Fibroblast of mammary gland (primary cell): ENCODE results near the gene CCDC85C.

Experiments
- DNase-seq: peaks from one replicate; pipeline ENCODE4 v3.0.0-alpha.2; 2010; ENCODE audit warnings: low read depth
- H3K4me3 ChIP-seq: 2 replicates; pipeline ENCODE4 v1.5.1; 2011; ENCODE audit warnings: low read depth, mild to moderate bottlenecking, low read length, moderate library complexity; ENCODE audit not compliant: control insufficient read depth
- TF ChIP-seq, protein P1 (sequence below): conservative IDR thresholded peaks from 2 replicates; pipeline ENCODE4 v1.5.1; 2011; ENCODE audit warnings: low read depth, low read length, inconsistent platforms; ENCODE audit not compliant: control insufficient read depth, insufficient read depth

The CCDC85C gene

GRCh38 chr14:99561864-99562263 is 42.1 kb downstream of the CCDC85C start:
- TF ChIP-seq, protein P1, sequence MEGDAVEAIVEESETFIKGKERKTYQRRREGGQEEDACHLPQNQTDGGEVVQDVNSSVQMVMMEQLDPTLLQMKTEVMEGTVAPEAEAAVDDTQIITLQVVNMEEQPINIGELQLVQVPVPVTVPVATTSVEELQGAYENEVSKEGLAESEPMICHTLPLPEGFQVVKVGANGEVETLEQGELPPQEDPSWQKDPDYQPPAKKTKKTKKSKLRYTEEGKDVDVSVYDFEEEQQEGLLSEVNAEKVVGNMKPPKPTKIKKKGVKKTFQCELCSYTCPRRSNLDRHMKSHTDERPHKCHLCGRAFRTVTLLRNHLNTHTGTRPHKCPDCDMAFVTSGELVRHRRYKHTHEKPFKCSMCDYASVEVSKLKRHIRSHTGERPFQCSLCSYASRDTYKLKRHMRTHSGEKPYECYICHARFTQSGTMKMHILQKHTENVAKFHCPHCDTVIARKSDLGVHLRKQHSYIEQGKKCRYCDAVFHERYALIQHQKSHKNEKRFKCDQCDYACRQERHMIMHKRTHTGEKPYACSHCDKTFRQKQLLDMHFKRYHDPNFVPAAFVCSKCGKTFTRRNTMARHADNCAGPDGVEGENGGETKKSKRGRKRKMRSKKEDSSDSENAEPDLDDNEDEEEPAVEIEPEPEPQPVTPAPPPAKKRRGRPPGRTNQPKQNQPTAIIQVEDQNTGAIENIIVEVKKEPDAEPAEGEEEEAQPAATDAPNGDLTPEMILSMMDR: no peak
- DNase-seq: no peak
- no peak overlapping the region for H3K4me3 ChIP-seq

DNA sequence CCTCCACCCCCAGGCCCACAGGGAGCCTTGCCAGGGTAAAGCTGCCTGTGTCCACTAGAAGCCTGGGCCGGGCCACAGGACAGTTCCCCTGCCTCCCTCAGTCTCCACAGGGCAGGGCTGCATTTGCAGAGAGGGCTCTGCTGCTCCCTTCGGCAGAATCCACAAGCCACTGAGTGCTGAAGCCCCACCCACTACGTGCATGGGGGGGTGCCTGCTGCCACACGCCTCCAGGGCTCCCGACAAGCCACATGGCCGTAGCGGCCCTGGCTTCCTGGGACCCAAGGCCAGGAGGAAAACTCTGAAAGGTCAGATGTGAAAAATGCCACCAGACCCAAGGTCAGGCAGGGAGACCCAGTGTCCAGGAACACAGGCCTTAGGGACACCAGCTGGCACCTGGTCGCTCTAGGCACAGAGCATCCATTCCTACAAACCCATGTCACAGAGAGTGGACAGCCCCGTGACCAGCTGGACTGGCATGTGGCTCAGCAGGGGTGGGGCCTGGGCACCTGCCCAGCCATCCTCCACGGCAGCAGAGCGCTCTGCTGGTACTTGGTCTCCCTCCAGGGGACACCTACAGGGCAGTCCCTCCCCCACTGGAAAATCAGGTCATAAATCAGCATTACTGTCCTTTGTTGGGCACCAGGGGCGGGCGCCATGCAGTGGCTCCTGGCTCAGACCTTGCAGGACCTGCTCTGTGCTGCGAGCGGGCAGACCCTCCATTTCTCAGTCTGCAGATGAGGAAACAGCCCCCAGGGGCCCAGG is 42.9 kb downstream of the CCDC85C start:
- TF ChIP-seq, protein P1: no peak
- H3K4me3 ChIP-seq: no peak overlapping the region

GRCh38 chr14:99560403-99560802 is 43.6 kb downstream of the CCDC85C start:
- no peak for DNase-seq
- TF ChIP-seq, protein P1: no peak
- no peak overlapping the region for H3K4me3 ChIP-seq

More for the DNA sequence above, 42.9 kb downstream of the CCDC85C start:
- no peak for DNase-seq

- no peak for DNase-seq
- H3K4me3 ChIP-seq: no peak overlapping the region
- TF ChIP-seq, protein P1: no peak
Measured at GRCh38 chr14:99559286-99559990, 44.6 kb downstream of the CCDC85C start.

DNA sequence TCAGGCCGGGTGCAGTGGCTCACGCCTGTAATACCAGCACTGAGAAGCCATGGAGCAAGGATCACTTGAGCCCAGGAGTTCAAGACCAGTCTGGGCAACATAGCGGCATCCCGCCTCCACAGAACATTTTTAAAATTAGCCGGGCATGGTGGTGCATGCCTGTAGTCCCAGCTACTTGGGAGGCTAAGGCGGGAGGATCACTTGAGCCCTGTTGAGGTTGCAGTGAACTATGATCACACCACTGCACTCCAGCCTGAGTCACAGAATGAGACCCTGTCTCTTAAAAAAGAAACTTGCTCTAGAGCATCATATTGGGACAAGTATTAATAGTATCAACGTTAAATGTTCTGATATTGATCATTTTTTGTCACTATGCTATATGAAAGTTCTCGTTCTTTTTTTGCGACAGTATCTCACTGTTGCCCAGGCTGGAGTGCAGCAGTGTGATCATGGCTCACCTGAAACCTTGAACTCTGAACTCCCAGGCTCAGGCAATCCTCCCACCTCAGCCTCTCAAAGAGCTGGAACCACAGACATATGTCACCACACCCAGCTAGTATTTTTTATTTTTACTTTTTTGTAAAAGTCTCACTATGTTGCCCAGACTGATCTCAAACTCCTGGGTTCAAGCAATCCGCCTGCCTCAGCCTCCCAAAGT is 47.7 kb downstream of the CCDC85C start:
- TF ChIP-seq, protein P1: no peak
- no peak overlapping the region for H3K4me3 ChIP-seq
- DNase-seq: no peak

DNA sequence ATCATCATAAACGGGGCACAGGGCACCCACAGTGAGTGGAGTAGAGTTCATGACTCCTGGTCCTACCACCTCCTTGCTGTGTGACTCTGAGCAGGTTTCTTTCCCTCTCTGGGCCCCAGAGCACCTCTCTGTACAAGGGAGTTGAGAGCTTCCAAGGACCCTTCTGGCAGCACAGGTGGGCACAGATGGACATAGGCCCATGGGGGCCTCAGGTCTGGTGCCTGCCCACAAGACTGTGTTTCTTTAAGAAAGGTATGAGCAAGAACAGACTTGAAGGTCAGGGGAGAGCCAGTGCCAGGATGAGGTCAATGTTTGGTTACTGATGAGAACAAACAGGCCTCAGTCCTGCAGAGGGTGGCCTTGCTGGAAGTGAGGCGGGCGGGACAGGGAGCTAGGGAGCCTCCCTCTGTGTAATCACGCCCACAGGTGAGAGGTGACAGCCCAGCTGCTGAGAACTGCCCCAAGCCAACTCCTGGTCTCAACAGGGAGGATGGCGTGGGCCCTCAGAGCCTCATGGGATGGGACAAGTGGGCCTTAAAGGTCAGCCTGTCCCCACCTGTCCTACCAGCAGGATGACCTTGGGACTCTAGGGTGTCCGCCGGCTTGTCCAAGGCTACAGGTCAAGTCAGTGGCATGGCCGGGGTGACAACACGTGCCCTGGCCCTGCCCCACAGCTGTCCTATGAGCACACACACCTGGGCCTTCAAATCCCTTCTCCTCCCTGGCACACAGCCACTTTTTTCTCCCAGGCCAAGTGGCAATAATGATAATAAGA is 49.1 kb downstream of the CCDC85C start:
- TF ChIP-seq, protein P1: no peak
- no peak overlapping the region for H3K4me3 ChIP-seq
- no peak for DNase-seq
